GM19238 (cell line): ENCODE results near the gene PAK6.

Source experiments
- DNase-seq: peaks from one replicate; pipeline ENCODE4 v3.0.0; 2011; ENCODE audit warnings: low spot score; ENCODE audit not compliant: insufficient read length

PAK6 gene

GRCh38 chr15:40292246-40292645 is 53.4 kb downstream of the PAK6 start:
- DNase-seq: no peak

- DNase-seq: no peak
Observed at GRCh38 chr15:40293006-40293405, 54.1 kb downstream of the PAK6 start.

- DNase-seq: no peak
Observed at GRCh38 chr15:40293905-40294895, 55.3 kb downstream of the PAK6 start.

- DNase-seq: no peak
Observed at GRCh38 chr15:40295297-40295696, 56.4 kb downstream of the PAK6 start.

GRCh38 chr15:40295877-40296560 is 57.2 kb downstream of the PAK6 start:
- no peak for DNase-seq

GRCh38 chr15:40296561-40297230 is 57.8 kb downstream of the PAK6 start:
- DNase-seq: no peak

GRCh38 chr15:40297356-40297755 is 58.5 kb downstream of the PAK6 start:
- no peak for DNase-seq

- DNase-seq: no peak
Observed at GRCh38 chr15:40298216-40298935, 59.5 kb downstream of the PAK6 start.

- DNase-seq: no peak
Observed at GRCh38 chr15:40300367-40300766, 61.5 kb downstream of the PAK6 start.

GRCh38 chr15:40300771-40301170 is 61.9 kb downstream of the PAK6 start:
- no peak for DNase-seq

- DNase-seq: no peak
Observed at GRCh38 chr15:40301467-40302179, 62.8 kb downstream of the PAK6 start.

- DNase-seq: no peak
Observed at GRCh38 chr15:40302288-40302886, 63.5 kb downstream of the PAK6 start.

- no peak for DNase-seq
Observed at GRCh38 chr15:40302981-40303380, 64.1 kb downstream of the PAK6 start.

- DNase-seq: no peak
Observed at GRCh38 chr15:40303576-40303975, 64.7 kb downstream of the PAK6 start.

- no peak for DNase-seq
Observed at GRCh38 chr15:40305281-40305680, 66.4 kb downstream of the PAK6 start.

GRCh38 chr15:40306371-40306770 is 67.5 kb downstream of the PAK6 start:
- DNase-seq: no peak

GRCh38 chr15:40306908-40307307 is 68.0 kb downstream of the PAK6 start:
- DNase-seq: peak; percentile 46

- DNase-seq: peak; percentile 72
Observed at GRCh38 chr15:40307421-40308211, 68.8 kb downstream of the PAK6 start, which contains the start of gene PLCB2. PLCB2 (minus strand) TSS chr15:40307935; CDS start chr15:40307672, 263 bp downstream.

- DNase-seq: no peak
Observed at GRCh38 chr15:40309344-40309862, 70.5 kb downstream of the PAK6 start.
